Lung (tissue), 12 donors: ENCODE measurements around the gene FBLN1. TPM values are rescaled to one million over a fixed set of nuclear protein-coding genes. Genes with fewer than 3 reads are reported as not detected.

ENCODE experiments used
- ATAC-seq: fragments of 200-7000 bp; cut with Tn5 transposase; one replicate; pipeline ENCODE4 v1.9.1; 2020; ENCODE audit warnings: moderate number of reproducible peaks; ENCODE audit not compliant: insufficient read depth, low FRiP score
- DNase-seq, 3 donors: peaks; one replicate each; pipeline ENCODE4 v3.0.0-alpha.2; 2013 to 2017
- H3K27ac ChIP-seq, 2 donors: one replicate each; pipeline ENCODE4 v1.5.1; 2013; ENCODE audit warnings: mild to moderate bottlenecking in 2 of 2, moderate library complexity in 2 of 2, control low read depth in 1 of 2, inconsistent platforms in 1 of 2, low read depth in 1 of 2, low read length in 1 of 2
- H3K27me3 ChIP-seq, 3 donors: one replicate each; pipeline ENCODE4 v1.5.1; 2013; ENCODE audit warnings: low read length in 2 of 3; ENCODE audit not compliant: control insufficient read depth in 3 of 3, insufficient read depth in 3 of 3
- H3K36me3 ChIP-seq, 4 donors: one replicate each; pipeline ENCODE4 v1.5.1; 2013; ENCODE audit warnings: low read length in 4 of 4, mild to moderate bottlenecking in 1 of 4, moderate library complexity in 1 of 4; ENCODE audit not compliant: control insufficient read depth in 4 of 4, insufficient read depth in 4 of 4
- H3K4me1 ChIP-seq, 5 donors: one replicate each; pipeline ENCODE4 v1.5.1; 2013; ENCODE audit warnings: low read length in 5 of 5, mild to moderate bottlenecking in 2 of 5, moderate library complexity in 1 of 5; ENCODE audit not compliant: control insufficient read depth in 5 of 5, insufficient read depth in 5 of 5
- H3K4me3 ChIP-seq: one replicate; pipeline ENCODE4 v1.5.1; 2013; ENCODE audit warnings: mild to moderate bottlenecking, control low read depth, moderate library complexity
- H3K9ac ChIP-seq, 2 donors: one replicate each; pipeline ENCODE4 v1.5.1; 2013; ENCODE audit warnings: low read length in 2 of 2, control low read depth in 1 of 2; ENCODE audit not compliant: insufficient read depth in 1 of 2
- H3K9me3 ChIP-seq, 4 donors: one replicate each; pipeline ENCODE4 v1.5.1; 2013; ENCODE audit warnings: low read length in 3 of 4, mild to moderate bottlenecking in 1 of 4, moderate library complexity in 1 of 4; ENCODE audit not compliant: control insufficient read depth in 4 of 4, insufficient read depth in 3 of 4
- WGBS, 2 donors: extraction: QIAGEN DNeasy Blood & Tissue Kit; methylation state at CpG; one replicate each; pipeline ENCODE4 v1.1.7; 2013; 5-methylcytosine and 5-hydroxymethylcytosine counted together
- polyA plus RNA-seq, 2 donors: library from polyadenylated mRNA; stranded (reverse); fragments of 200-250 nt; gene quantifications; one replicate each; pipeline ENCODE4 v1.2.1, GENCODE V29; 2013
- total RNA-seq, 2 donors: library from RNA; depleted of rRNA in 1 of 2; stranded (reverse); fragments of >200 nt in 1 of 2; gene quantifications; one replicate each; pipeline ENCODE4 v1.2.1, GENCODE V29; 2014 to 2021
- TF ChIP-seq, protein P1 (sequence below): IDR thresholded peaks from 2 replicates; pipeline ENCODE4 v1.5.1; 2012; ENCODE audit warnings: mild to moderate bottlenecking; ENCODE audit errors: control extremely low read depth, extremely low read depth
- donor health status: control.
- donor health status: control.
- donor health status: Bipolar disorder and iron deficiency.
- donor health status: healthy.
- donor health status: DM: yes; HTN: yes; CAD: no.

The FBLN1 gene
- total and polyA plus RNA-seq, 4 donors = 82.7 to 357 (median 233) TPM

DNA sequence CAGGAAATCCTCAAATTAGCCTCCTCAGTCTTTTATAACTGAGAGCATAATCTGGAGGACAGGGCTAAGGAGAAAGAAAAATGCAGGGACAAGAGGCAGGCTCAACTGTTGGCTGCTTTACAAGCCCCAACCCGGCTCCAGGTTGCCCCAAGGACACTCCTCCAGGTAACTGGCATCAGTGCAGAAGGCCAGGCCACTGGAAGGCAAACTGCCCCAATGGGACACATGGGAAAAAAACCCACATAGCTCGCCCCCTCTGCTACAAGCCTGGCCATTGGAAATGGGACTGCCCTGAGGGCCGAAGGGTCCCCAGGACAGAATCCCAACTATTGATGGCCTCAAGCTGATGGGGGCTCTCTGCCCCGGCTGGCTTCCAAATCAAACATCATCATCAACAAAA is 17.9 kb upstream of the FBLN1 start:
- no peak overlapping the region for H3K27ac ChIP-seq
- no peak for ATAC-seq

DNA sequence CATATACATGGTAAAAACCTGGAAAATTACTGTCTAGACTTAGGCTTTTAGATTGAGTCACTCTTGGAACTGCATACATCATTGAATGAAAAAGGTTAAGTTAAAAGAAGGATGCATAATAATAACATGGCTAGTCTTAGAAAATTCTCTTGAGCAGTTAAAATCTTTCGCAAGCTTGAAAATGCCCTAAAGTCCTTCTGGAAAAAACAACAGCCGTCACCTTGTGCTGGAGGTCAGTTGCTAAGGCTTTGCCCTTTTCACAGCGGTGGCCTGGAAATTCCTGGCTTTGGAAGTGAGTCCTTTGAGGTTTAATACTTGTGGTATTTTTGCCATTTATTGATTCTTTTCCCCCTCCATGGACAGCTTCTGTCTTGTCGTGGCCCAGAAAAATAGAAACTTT is 17.4 kb upstream of the FBLN1 start:
- ATAC-seq (no peak), DNase-seq (no peak)
- WGBS, 2 donors = 89 to 93% methylated on average over 4 of the region's 4 CpGs
- Histone ChIP-seq H3K27ac (no peak overlapping the region), H3K9ac (no peak overlapping the region), H3K27me3 (no peaks in the 10 kb centered on the region), H3K4me1 (peaks cover 0 to 3% (median 0%) of the 10 kb centered on the region in 5 donors), H3K4me3 (no peak overlapping the region), H3K36me3 (no peaks in the 10 kb centered on the region), H3K9me3 (peaks cover 0 to 8% (median 3%) of the 10 kb centered on the region in 4 donors)
- TF ChIP-seq, protein P1, sequence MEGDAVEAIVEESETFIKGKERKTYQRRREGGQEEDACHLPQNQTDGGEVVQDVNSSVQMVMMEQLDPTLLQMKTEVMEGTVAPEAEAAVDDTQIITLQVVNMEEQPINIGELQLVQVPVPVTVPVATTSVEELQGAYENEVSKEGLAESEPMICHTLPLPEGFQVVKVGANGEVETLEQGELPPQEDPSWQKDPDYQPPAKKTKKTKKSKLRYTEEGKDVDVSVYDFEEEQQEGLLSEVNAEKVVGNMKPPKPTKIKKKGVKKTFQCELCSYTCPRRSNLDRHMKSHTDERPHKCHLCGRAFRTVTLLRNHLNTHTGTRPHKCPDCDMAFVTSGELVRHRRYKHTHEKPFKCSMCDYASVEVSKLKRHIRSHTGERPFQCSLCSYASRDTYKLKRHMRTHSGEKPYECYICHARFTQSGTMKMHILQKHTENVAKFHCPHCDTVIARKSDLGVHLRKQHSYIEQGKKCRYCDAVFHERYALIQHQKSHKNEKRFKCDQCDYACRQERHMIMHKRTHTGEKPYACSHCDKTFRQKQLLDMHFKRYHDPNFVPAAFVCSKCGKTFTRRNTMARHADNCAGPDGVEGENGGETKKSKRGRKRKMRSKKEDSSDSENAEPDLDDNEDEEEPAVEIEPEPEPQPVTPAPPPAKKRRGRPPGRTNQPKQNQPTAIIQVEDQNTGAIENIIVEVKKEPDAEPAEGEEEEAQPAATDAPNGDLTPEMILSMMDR = no peak

More for the DNA sequence above, 17.9 kb upstream of the FBLN1 start:
- no peak overlapping the region for H3K9ac ChIP-seq
- 80 to 87% methylated on average over 4 of the region's 4 CpGs for WGBS, 2 donors
- no peaks in the 10 kb centered on the region for H3K36me3 ChIP-seq
- no peaks in the 10 kb centered on the region for H3K27me3 ChIP-seq
- peaks cover 0 to 8% (median 3%) of the 10 kb centered on the region in 4 donors for H3K9me3 ChIP-seq
- H3K4me3 ChIP-seq = no peak overlapping the region
- peaks cover 0 to 3% (median 0%) of the 10 kb centered on the region in 5 donors for H3K4me1 ChIP-seq
- DNase-seq = no peak
- TF ChIP-seq, protein P1 = no peak

DNA sequence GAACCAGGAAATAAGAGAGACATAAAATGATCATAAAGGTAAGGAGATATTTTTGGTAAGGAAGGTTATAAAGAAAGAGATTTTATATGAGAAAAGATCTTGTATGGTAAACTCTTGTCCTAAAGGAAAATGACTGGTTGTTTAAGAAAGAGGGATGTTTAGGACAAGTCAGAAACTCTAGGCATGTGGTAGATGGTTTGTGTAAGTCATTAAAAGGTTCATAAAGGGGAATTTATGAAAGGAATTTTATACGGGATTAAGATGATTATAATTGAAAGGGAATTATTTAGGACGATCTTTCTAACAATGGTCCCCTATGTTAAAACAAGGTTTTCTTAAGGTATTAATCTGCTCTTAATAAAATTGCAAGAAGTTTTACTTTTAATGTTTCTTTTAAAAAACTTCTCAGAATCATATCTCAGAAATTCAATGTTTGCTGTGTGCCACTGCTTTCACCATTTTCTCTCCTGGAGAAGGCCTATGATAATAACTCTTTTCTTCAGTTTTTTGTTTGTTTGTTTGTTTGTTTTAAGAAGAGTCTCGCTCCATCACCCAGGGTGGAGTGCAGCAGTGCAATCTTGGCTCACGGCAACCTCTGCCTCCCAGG is 13.8 kb upstream of the FBLN1 start:
- no peak overlapping the region for H3K27ac ChIP-seq
- ATAC-seq (no peak), DNase-seq (no peak)
- H3K36me3 ChIP-seq = no peaks in the 10 kb centered on the region
- TF ChIP-seq, protein P1 = no peak
- H3K4me1 ChIP-seq = peaks cover 0 to 14% (median 3%) of the 10 kb centered on the region in 5 donors
- H3K27me3 ChIP-seq = no peaks in the 10 kb centered on the region
- H3K9ac ChIP-seq = no peak overlapping the region
- 94 to 99% methylated on average over 4 of the region's 4 CpGs for WGBS, 2 donors
- H3K4me3 ChIP-seq = no peak overlapping the region
- peaks cover 0 to 4% (median 2%) of the 10 kb centered on the region in 4 donors for H3K9me3 ChIP-seq

DNA sequence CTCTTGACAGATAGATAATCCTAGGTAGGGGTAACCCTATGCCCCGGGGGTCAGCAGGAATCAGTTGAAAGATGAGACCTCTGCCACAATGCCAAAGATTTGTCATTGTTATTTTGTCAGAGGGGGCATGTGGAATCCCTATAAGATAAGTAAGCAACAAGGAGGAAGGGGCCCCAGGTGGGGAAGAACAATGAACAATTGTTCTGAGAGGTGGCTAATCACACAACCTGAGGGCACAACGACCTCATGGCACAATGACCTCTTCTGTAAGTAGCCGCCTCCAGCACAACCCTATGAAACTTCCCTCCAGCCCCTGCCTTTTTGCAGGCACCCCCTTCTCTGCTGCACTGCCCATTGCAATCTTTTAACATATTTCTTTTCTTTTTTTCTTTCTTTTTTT is 11.8 kb upstream of the FBLN1 start:
- Histone ChIP-seq H3K27me3 (no peaks in the 10 kb centered on the region), H3K27ac (no peak overlapping the region), H3K4me1 (peaks cover 0 to 25% (median 4%) of the 10 kb centered on the region in 5 donors), H3K9me3 (peaks cover 0 to 6% (median 2%) of the 10 kb centered on the region in 4 donors), H3K9ac (no peak overlapping the region), H3K4me3 (no peak overlapping the region), H3K36me3 (no peaks in the 10 kb centered on the region)
- DNase-seq (no peak), ATAC-seq (no peak)
- TF ChIP-seq, protein P1 = no peak
- 67 to 73% methylated on average over 3 of the region's 3 CpGs for WGBS, 2 donors
